Erythroblast (primary cell): Measurements from ENCODE around the gene ST3GAL3.

Experiments
- GATA1 ChIP-seq: IDR thresholded peaks from 2 replicates; pipeline ENCODE4 v1.6.1; 2011; ENCODE audit warnings: low read depth, mild to moderate bottlenecking, control low read depth, low read length, moderate library complexity
- POLR2A ChIP-seq: IDR thresholded peaks from 2 replicates; pipeline ENCODE4 v1.6.1; 2011; ENCODE audit warnings: mild to moderate bottlenecking, low read length

GRCh38 chr1:43857163-43857562, 149.8 kb downstream of the ST3GAL3 start:
- TF ChIP-seq POLR2A, result no peak
- no peak for TF ChIP-seq GATA1
